LNCaP clone FGC (cell line): ENCODE data around the gene RAB10.
"Not testable (repeated sequence)": the region's sequence is repeated elsewhere in the genome, so short reads cannot be mapped to it uniquely, and the experiment has no call there.

Experiments
- DNase-seq: peaks from one replicate; pipeline ENCODE4 v3.0.0-alpha.2; 2011; ENCODE audit warnings: low read depth
- H3K4me3 ChIP-seq: 2 replicates; pipeline ENCODE4 v1.5.1; 2011; ENCODE audit warnings: mild to moderate bottlenecking, low read depth, low read length, control low read depth
- TF ChIP-seq, protein P1 (sequence below): IDR thresholded peaks from 2 replicates; pipeline ENCODE4 v1.5.1; 2012; ENCODE audit warnings: mild to moderate bottlenecking; ENCODE audit not compliant: control insufficient read depth, insufficient read depth; ENCODE audit errors: extremely low read depth

RAB10 gene

DNA sequence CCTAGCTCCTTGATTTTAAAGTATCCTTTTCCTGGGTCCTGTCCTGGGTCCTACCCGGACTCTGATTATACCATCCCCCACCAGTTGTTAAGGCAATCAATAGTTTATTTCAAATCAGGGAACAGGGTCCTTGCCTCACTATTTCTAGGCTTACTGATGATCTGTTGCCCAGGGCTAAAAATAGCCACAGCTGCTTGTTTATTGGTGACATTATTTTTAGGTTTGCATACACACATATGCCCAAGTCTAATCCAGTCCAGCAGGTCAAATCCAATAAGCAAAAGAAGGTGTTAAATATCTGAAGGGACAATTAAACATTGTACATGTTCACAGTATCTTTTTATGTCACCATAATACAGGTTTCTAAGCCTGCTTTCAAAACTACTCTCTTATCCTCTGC is 66.0 kb downstream of the RAB10 start:
- DNase-seq, result no peak
- TF ChIP-seq, protein P1, sequence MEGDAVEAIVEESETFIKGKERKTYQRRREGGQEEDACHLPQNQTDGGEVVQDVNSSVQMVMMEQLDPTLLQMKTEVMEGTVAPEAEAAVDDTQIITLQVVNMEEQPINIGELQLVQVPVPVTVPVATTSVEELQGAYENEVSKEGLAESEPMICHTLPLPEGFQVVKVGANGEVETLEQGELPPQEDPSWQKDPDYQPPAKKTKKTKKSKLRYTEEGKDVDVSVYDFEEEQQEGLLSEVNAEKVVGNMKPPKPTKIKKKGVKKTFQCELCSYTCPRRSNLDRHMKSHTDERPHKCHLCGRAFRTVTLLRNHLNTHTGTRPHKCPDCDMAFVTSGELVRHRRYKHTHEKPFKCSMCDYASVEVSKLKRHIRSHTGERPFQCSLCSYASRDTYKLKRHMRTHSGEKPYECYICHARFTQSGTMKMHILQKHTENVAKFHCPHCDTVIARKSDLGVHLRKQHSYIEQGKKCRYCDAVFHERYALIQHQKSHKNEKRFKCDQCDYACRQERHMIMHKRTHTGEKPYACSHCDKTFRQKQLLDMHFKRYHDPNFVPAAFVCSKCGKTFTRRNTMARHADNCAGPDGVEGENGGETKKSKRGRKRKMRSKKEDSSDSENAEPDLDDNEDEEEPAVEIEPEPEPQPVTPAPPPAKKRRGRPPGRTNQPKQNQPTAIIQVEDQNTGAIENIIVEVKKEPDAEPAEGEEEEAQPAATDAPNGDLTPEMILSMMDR, result no peak
- no peak overlapping the region for H3K4me3 ChIP-seq

DNA sequence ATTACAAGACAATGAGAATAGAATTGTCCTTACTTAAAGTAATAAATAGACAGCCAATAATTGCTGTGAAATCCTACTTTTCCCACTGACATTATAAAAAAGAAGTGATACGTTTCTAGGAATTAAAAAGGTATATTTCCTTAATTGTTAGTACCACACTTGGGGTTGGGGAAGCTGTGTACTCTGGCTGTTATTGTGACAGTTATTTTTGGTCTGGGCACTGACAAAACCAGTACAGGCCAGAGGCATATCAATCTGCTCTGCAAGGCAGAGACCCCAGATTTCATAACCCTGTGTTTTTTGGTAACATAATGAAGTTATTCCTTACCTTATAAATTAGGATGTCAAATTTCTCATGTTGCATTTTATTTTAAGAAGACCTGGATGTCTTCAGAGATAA is 66.5 kb downstream of the RAB10 start:
- no peak for DNase-seq
- no peak overlapping the region for H3K4me3 ChIP-seq
- TF ChIP-seq, protein P1, result no peak

DNA sequence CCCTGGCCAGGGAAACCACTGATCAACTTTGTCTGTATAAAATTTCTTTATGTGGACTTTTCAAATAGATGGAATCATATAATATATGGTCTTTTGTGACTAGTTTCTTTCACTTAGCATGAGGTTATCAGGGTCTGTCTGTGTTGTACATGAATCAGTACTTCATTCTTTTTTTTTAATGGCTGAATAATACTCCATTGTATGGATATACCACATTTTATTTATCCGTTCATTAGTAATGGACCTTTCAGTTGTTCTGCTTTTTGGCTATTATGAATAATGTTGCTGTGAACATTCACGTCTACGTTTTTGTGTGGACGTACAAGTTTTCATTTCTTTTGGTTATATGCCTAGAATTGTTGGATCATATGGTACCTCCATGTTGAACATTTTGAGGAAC is 69.9 kb downstream of the RAB10 start:
- TF ChIP-seq, protein P1, result no peak
- no peak for DNase-seq
- no peak overlapping the region for H3K4me3 ChIP-seq

DNA sequence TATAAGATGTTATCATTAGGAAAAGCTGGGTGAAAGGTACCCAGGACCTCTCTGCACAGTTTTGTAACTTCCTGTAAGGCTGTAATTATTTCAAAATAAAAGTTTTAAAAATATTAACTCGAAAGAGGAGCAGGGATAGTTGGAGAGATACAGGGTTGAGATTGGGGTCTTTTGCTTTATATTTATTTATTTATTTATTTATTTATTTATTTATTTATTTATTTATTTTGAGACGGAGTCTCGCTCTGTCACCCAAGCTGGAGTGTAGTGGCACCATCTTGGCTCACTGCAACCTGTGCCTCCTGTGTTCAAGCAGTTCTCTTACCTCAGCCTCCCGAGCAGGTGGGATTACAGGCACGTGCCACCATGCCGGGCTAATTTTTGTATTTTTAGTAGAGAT is 74.8 kb downstream of the RAB10 start:
- not testable (repeated sequence) for DNase-seq, H3K4me3 ChIP-seq

DNA sequence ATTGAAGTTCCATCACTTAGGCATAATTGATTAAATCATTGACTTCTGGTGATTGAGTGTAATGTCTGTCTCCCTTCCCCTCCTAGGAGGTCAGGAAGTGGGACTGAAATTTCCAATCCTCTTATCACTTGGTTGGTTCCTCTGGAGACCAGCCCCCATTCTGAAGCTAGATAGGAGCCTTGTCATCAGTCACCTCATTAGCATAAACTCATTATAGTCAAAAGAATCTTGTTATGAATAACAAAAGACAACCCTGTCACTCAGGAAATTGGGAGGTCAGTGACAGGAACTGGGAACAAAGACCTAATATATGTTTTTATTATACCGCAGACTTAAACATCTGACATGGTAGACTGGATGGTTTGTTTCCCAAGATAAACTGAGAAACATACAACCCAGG is 78.3 kb downstream of the RAB10 start:
- H3K4me3 ChIP-seq, result no peak overlapping the region
- TF ChIP-seq, protein P1, result no peak
- DNase-seq, result no peak

DNA sequence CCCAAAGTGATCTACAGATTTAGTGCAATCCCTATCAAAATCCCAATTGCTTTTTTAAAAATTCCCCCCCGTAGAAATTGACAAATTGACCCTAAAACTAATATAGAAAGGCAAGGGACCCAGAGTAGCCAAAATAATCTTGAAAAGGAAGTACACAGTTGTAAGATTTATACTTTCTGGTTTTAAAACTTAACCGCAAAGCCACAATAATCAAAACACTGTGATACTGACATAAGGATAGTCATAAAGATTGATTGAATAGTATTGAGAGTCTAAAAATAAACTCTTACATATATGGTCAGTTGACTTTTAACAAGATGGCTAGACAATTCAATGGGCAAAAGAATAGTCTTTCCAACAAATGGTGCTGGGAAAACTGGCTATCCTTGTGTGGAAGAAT is 80.3 kb downstream of the RAB10 start:
- DNase-seq, result no peak
- no peak overlapping the region for H3K4me3 ChIP-seq
- TF ChIP-seq, protein P1, result no peak

DNA sequence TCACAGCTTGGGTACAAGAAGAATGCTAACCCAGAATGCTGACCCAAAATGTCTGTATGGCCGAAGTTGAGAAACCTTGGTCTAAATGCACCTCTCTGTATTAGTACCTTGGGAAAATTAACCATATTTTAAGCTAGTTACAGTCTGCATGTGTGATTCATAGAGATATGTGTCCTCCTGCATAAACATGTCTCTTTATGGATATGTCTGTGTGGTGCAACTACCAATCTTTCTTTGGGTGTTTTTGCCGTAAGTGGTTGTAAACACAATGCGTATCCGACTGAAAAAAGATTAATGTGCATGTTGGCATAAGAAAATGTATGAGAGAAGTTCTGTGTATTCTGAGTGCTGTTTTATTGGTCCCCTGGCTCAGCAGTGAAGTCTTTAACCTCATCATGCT is 84.8 kb downstream of the RAB10 start:
- TF ChIP-seq, protein P1, result no peak
- no peak for DNase-seq
- no peak overlapping the region for H3K4me3 ChIP-seq

DNA sequence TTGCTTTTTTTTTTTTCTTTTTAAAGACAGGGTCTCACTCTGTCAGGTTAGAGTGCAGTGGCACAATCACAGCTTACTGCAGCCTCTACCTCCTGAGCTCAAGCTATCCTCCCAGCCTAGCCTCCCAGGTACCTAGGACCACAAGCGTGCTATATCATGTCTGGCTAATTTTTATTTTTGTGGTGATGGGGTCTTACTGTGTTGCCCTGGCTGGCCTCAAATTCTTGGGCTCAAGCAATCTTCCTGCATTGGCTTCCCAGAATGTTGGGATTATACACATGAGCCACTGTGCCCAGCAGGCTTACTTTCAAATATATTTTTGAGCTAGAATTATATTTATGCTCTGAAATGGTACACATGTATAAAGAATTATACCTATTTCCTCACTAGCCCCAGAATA is 85.6 kb downstream of the RAB10 start:
- no peak for DNase-seq
- H3K4me3 ChIP-seq, result no peak overlapping the region
- TF ChIP-seq, protein P1, result no peak
